HG03280 (cell line): Measurements from ENCODE around the gene ACAP3.

Experiments
- ATAC-seq: cut with Tn5 transposase; IDR thresholded peaks from one replicate; pipeline ENCODE4 v1.9.1; 2021; ENCODE audit warnings: mild to moderate bottlenecking, moderate library complexity; ENCODE audit not compliant: unreplicated experiment

ACAP3 gene

GRCh38 chr1:1345860-1346500, 38.2 kb upstream of the ACAP3 start:
- ATAC-seq, result no peak

DNA sequence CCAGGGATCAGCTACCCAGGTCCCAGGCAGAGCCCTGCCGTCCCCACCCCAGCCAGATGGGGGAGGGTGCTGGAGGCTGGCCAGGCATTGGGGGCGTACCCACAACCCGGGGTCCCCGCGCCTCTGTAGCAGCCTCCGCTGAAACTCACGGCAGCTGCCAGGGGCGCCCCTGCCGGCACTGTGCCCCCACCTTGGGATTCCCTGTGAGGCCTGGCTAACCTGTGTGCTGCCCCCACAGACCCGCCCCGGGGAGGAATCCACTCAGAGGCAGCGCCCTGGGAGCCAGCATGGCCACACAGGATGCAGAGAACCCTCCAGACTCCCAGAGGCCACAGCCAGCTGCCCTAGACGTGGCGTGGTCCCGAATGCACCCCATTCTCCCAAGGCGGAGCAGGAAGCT, 37.7 kb upstream of the ACAP3 start:
- ATAC-seq, result no peak

- ATAC-seq, result no peak
These were observed 37.1 kb upstream of the ACAP3 start for GRCh38 chr1:1344655-1345361.

DNA sequence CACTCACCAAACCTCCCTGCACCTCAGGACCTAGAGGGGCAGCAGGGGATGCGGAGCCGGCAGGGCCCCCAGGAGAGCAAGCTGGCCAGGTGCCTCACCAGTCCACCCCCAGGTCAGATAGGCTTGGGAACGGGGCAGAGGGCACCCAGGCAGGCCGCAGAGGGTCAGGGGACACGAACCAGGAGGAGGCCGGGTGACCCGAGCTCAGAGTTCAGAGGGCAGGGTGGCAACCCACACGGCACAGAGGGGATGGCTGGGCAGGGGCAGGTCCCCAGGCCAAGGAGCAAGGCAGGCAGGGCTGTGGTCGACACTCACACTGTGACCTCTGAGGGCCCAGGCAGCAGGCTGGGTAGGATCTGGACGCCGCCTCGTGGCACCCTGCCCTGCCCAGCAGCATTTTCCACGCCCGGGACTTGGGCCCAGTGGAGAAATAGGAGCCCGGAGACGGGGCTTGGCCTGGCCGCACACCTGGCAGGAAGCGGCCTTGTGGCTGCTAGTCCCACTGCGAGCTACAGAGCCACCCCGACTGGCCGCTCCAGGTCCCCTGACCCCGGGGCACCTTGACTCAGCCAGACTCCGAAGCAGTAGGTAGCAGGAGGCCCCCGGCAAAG, 36.2 kb upstream of the ACAP3 start:
- ATAC-seq, result no peak

- no peak for ATAC-seq
These were observed 34.9 kb upstream of the ACAP3 start for GRCh38 chr1:1342584-1343115.

GRCh38 chr1:1342061-1342562, 34.4 kb upstream of the ACAP3 start:
- ATAC-seq, result no peak

DNA sequence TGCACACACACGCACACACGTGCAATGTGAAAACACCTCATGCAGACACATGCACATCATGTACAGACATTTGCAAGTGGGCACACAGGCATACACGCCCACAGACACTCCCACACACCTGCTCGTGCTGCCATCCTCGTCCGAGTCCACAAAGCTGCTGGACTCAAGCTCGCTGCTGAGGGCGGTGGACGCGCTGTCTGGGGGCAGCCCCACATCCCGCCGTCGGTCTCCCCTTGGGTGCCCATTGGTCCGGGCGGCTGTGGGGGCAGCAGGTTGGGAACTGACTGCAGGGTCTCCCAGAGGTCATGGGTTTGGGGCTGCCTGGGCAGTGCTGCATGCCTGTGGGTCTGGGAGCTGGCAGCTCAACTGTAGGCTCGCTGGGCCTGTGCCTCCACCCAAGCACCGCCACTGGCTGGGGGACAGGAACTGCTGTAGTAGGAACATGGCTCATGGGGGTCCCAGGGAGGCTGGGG, 33.9 kb upstream of the ACAP3 start:
- no peak for ATAC-seq

- ATAC-seq, result no peak
These were observed 33.2 kb upstream of the ACAP3 start for GRCh38 chr1:1340791-1341548.

DNA sequence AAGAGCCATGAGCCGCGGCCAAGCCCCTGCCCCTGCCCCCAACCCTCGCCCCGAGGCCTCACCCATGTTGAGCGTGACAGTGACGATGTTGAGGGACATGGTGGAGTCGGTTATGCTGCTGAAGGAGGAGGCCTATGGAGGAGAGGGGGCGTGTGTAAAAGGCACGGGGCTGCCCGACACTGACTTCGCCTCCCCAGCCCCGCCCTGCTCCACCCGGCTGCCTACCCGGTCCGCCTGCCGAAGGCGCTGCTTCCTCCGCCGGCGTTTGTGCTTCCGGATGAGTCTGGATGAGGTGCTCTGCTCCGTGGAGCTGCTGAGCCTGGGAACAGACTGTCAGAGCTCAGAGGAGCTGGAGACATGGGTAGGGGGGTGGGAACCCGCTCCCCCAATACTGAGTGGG, 32.5 kb upstream of the ACAP3 start:
- ATAC-seq, result no peak

DNA sequence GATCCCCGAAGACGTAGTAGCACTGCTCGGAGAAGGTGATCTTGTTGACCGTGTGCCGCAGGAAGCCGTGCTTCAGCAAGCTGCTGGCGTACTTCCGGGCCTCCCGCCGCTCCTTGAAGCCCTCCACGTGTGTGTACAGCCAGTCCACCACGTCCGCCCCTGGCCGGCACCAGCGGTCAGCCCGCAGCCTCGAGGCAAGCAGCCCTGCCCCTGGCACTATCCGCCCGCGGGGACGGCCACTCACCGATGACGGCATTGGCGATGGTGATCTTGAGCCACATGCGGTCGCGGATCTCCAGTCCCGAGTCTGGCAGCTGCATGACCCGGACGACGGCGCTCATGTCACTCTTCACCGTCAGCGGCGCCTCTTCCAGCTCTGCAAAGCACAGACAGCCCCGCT, 30.5 kb upstream of the ACAP3 start:
- no peak for ATAC-seq

DNA sequence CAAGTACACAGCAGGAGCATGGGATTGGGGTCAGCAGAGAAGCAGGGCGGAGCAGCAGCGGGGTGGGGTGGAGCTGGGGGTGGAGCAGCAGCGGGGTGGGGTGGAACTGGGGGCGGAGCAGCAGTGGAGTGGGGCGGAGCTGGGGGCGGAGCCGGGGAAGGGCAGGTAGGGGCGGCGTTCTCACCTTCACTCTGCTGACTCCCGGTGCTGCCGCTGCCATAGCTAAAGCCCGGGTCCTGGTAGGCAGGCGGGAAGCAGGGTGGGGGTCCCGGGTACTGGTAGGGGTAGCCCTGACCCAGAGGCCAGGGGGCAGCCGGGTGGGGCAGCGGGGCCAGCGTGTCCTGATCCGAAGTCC, 30.0 kb upstream of the ACAP3 start:
- ATAC-seq, result no peak

GRCh38 chr1:1336931-1337792, 29.4 kb upstream of the ACAP3 start:
- ATAC-seq, result no peak

DNA sequence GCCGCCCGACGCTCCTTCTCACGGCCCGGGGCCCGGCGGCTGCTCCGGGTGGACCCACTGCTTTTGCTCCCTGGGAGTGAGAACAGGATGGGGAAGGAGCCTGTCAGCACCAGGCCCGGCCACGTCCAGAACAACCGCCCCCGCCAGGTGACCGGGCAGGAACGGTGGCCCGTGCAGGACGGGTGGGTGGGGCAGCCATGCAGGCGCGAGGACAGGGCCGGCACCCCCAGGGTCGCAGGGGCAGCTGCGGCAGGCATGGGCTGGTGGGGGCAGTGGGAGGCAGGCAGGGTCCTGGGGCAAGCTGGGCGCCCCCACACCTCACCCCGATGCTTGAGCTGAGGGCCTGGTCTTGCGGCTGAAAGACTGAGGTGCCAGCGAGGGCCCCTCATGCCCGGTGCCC, 28.7 kb upstream of the ACAP3 start:
- ATAC-seq, result no peak

- no peak for ATAC-seq
These were observed 28.1 kb upstream of the ACAP3 start for GRCh38 chr1:1335792-1336248.

- ATAC-seq, result no peak
These were observed 27.6 kb upstream of the ACAP3 start for GRCh38 chr1:1335283-1335682.

- no peak for ATAC-seq
These were observed 27.1 kb upstream of the ACAP3 start for GRCh38 chr1:1334835-1335234.

- no peak for ATAC-seq
These were observed 26.0 kb upstream of the ACAP3 start for GRCh38 chr1:1333551-1334241.

DNA sequence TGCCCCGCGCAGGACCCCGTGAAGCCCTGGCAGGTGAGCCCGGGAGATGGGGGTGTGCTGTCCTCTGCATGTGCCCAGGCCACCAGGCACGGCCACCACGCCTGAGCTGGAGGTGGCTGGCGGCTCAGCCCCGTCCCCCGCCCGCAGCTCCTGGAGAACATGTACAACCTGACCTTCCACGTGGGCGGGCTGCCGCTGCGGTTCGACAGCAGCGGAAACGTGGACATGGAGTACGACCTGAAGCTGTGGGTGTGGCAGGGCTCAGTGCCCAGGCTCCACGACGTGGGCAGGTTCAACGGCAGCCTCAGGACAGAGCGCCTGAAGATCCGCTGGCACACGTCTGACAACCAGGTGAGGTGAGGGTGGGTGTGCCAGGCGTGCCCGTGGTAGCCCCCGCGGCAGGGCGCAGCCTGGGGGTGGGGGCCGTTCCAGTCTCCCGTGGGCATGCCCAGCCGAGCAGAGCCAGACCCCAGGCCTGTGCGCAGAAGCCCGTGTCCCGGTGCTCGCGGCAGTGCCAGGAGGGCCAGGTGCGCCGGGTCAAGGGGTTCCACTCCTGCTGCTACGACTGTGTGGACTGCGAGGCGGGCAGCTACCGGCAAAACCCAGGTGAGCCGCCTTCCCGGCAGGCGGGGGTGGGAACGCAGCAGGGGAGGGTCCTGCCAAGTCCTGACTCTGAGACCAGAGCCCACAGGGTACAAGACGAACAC, 25.2 kb upstream of the ACAP3 start:
- no peak for ATAC-seq
